ENCODE measurements around the gene COPS9. TPM values are rescaled to one million over a fixed set of nuclear protein-coding genes. Genes with fewer than 3 reads are reported as not detected.

COPS9 gene
- total RNA-seq = 100 to 1,000 TPM; 179 to 254 (median 197) TPM

- WGBS = 0% methylated on average over 1 of the region's 79 CpGs
- Histone ChIP-seq H3K27ac (replicated peaks in 1 of 4) (peak within 1 kb of the TSS; percentile 74 to 83 (median 80)), H3K27me3 (no peaks in the 10 kb centered on the region), H3K4me1 (peaks cover 16 to 28% (median 23%) of the 10 kb centered on the region in 4 donors), H3K4me3 (peak within 1 kb of the TSS; percentile 82 to 97 (median 93)), H3K9me3 (no peaks in the 10 kb centered on the region), H3K36me3 (peaks cover 25 to 29% (median 26%) of the 10 kb centered on the region in 4 donors)
- TF ChIP-seq POLR2A (IDR thresholded peaks at IDR 0.05; ENCODE audit: low read depth) (peak; percentile 25), POLR2AphosphoS5 (IDR thresholded peaks at IDR 0.05) (peak; percentile 83 to 90), EP300 (IDR thresholded peaks at IDR 0.05) (no peak), CTCF (IDR thresholded peaks at IDR 0.05) (no peak)
- intact Hi-C loops (cut with DNase I) = no loop called here
- DNase-seq (ENCODE audit: extremely low spot score) = peak; percentile 95
These were observed at the start of gene COPS9 for GRCh38 chr2:240136013-240136670. COPS9 (minus strand) TSS chr2:240136305; CDS start chr2:240136284, 21 bp downstream.

DNA sequence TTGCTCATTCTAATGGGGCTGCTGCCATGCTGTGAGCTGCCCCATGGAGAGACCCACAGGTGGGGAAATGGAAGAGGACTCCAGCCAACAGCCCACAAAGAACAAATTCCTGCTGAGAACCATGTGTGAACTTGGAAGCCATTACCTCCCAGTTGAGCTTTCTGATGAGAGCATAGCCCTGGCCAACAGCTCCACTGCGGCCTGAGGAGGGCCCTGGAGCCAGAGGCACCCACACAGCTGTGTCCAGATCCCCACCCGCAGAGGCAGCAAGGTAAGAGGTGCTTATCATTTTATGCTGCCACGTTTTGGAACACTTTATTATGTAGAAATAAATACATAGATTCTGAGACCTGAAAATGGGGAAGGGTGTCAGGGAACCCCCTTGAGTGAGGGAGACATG is 48.6 kb upstream of the COPS9 start:
- 71% methylated on average over 1 of the region's 3 CpGs for WGBS
- Histone ChIP-seq H3K9me3 (no peaks in the 10 kb centered on the region), H3K4me1 (no peaks in the 10 kb centered on the region), H3K4me3 (no peak overlapping the region), H3K27me3 (peaks cover 0 to 30% (median 0%) of the 10 kb centered on the region in 4 donors), H3K36me3 (no peaks in the 10 kb centered on the region), H3K27ac (replicated peaks in 1 of 4) (no peak overlapping the region)
- intact Hi-C loops (cut with DNase I) = no loop called here
- no peak for DNase-seq (ENCODE audit: extremely low spot score)
- TF ChIP-seq CTCF (IDR thresholded peaks at IDR 0.05) (no peak), POLR2AphosphoS5 (IDR thresholded peaks at IDR 0.05) (no peak), EP300 (IDR thresholded peaks at IDR 0.05) (no peak), POLR2A (IDR thresholded peaks at IDR 0.05; ENCODE audit: low read depth) (no peak)

- Histone ChIP-seq H3K9me3 (no peaks in the 10 kb centered on the region), H3K27me3 (peaks cover 0 to 35% (median 0%) of the 10 kb centered on the region in 4 donors), H3K4me1 (no peaks in the 10 kb centered on the region), H3K4me3 (no peak overlapping the region), H3K27ac (replicated peaks in 1 of 4) (no peak overlapping the region), H3K36me3 (no peaks in the 10 kb centered on the region)
- 83% methylated on average over 13 of the region's 13 CpGs for WGBS
- intact Hi-C loops (cut with DNase I) = no loop called here
- no peak for DNase-seq (ENCODE audit: extremely low spot score)
- TF ChIP-seq EP300 (IDR thresholded peaks at IDR 0.05) (no peak), POLR2A (IDR thresholded peaks at IDR 0.05; ENCODE audit: low read depth) (no peak), POLR2AphosphoS5 (IDR thresholded peaks at IDR 0.05) (no peak), CTCF (IDR thresholded peaks at IDR 0.05) (no peak)
These were observed 47.9 kb upstream of the COPS9 start for GRCh38 chr2:240183875-240184590.

- Histone ChIP-seq H3K4me3 (no peak overlapping the region), H3K27me3 (peaks cover 0 to 43% (median 0%) of the 10 kb centered on the region in 4 donors), H3K9me3 (no peaks in the 10 kb centered on the region), H3K27ac (replicated peaks in 1 of 4) (no peak overlapping the region), H3K36me3 (no peaks in the 10 kb centered on the region), H3K4me1 (no peaks in the 10 kb centered on the region)
- TF ChIP-seq POLR2AphosphoS5 (IDR thresholded peaks at IDR 0.05) (no peak), EP300 (IDR thresholded peaks at IDR 0.05) (no peak), POLR2A (IDR thresholded peaks at IDR 0.05; ENCODE audit: low read depth) (no peak)
- intact Hi-C loops (cut with DNase I) = no loop called here
- WGBS = 79% methylated on average over 19 of the region's 22 CpGs
- DNase-seq (ENCODE audit: extremely low spot score) = no peak
These were observed 47.1 kb upstream of the COPS9 start for GRCh38 chr2:240183006-240183874.

Data from esophagus muscularis mucosa (tissue), 4 donors.